Stimulated activated effector memory CD8-positive, alpha-beta T cell treated with anti-CD3 and anti-CD28 coated beads, Interleukin-12 subunit alpha, Interleukin-12 subunit beta, amount 100 ng/mL, for 72 hours (primary cell): ENCODE results near the gene FOXC1.

ENCODE experiments used
- ATAC-seq: fragments of 150-1000 bp; cut with Tn5 transposase; 2 replicates; pipeline ENCODE4 v1.10.0; 2021
- DNase-seq, 2 donors: peaks; one replicate each; pipeline ENCODE4 v3.0.0; 2021 to 2022; ENCODE audit warnings: low spot score in 2 of 2
- H3K27ac Mint-ChIP-seq: one replicate; pipeline ENCODE4 v1.8.0; 2022; ENCODE audit warnings: mild to moderate bottlenecking, mixed read lengths
- H3K36me3 Mint-ChIP-seq: one replicate; pipeline ENCODE4 v1.8.0; 2022; ENCODE audit warnings: mild to moderate bottlenecking, mixed read lengths
- H3K4me1 Mint-ChIP-seq: one replicate; pipeline ENCODE4 v1.8.0; 2022; ENCODE audit warnings: mixed read lengths
- H3K4me3 Mint-ChIP-seq: one replicate; pipeline ENCODE4 v1.8.0; 2022; ENCODE audit warnings: mild to moderate bottlenecking, mixed read lengths
- H3K9me3 Mint-ChIP-seq: one replicate; pipeline ENCODE4 v1.8.0; 2022; ENCODE audit warnings: mixed read lengths

FOXC1 gene

DNA sequence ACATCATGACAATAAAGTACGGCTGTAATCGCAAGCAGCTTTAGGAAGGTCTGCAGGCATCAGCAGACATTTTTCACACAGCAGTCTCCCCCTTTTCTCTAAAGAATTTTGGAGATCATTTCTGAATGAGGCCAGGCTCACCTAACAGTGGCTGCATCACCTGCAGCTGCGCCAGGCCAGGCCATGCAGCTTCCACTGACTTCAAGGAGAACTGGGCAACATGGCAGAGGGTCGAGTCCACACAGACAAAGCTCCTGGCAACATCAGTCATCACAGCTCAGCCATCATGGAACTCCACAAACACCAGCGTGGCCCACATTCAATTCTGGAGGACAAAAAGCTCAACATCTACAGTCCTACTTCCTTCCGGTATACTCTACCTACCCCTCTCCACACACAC lies 17.8 kb upstream of the FOXC1 start:
- ATAC-seq (no peak), DNase-seq (no peak)
- Mint-ChIP-seq H3K27ac (no peak overlapping the region), H3K36me3 (no peaks in the 10 kb centered on the region), H3K9me3 (no peaks in the 10 kb centered on the region), H3K4me3 (no peak overlapping the region), H3K4me1 (no peaks in the 10 kb centered on the region)

DNA sequence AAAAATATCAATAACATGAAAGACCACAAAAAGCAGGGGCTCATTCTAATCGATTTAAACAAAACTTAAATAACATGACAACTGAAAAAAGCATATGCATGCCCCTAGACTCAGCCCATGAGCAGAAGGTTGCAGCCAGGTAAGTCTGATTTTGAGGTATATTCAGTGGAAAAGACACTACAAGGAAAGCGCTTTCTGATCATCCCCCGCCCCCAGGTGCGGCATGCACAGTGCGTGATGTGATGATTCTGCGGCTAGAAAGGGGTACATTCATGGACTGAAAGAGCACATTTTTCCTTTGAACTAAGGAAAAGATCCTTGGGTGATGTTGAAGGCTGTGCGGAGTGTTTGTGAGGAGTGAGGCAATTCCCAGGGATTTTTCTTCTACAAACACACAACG lies 16.9 kb upstream of the FOXC1 start:
- Mint-ChIP-seq H3K9me3 (no peaks in the 10 kb centered on the region), H3K36me3 (no peaks in the 10 kb centered on the region), H3K4me1 (no peaks in the 10 kb centered on the region), H3K4me3 (no peak overlapping the region), H3K27ac (no peak overlapping the region)
- no peak for DNase-seq
- no peak for ATAC-seq

DNA sequence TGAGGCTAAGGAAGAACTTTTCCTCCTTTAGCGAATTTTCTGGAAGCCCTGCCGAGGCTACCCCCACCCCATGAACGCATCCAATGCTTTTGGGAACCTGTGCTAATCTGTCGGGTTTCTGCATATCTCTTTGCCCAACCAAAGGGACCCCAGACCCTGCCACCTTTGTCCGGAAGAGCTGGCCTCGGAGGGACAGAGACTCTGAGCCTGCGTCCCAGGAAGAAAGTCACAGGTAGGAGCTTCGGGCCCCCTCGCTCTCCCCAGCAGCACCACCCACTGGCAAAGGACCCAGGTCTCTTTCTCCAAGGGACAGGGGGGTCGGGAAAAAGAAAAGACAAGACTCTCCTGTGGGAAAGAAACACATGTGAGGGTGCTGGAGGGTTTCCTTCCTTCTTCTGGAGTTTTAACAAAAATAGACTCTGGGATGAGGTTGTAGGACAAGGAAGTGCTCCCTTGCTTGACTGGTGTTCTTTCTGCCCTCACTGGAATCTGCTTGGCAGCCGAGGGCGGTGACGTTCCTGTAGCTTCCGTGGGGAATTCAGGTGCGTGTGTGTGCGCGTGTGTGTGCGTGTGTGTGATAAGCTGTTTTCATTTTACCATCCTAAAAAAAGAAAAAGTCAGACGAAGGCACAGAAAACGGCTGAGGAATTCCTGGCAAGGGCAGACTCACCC lies 16.3 kb upstream of the FOXC1 start:
- no peak overlapping the region for H3K27ac Mint-ChIP-seq
- H3K9me3 Mint-ChIP-seq: no peaks in the 10 kb centered on the region
- ATAC-seq: no peak
- no peaks in the 10 kb centered on the region for H3K36me3 Mint-ChIP-seq
- no peak overlapping the region for H3K4me3 Mint-ChIP-seq
- no peaks in the 10 kb centered on the region for H3K4me1 Mint-ChIP-seq
- DNase-seq: no peak

- Mint-ChIP-seq H3K27ac (no peak overlapping the region), H3K4me3 (no peak overlapping the region), H3K36me3 (no peaks in the 10 kb centered on the region)
Observed at GRCh38 chr6:1593958-1594314, 15.8 kb upstream of the FOXC1 start.

GRCh38 chr6:1594445-1595200 lies 15.1 kb upstream of the FOXC1 start:
- no peak overlapping the region for H3K4me3 Mint-ChIP-seq
- H3K27ac Mint-ChIP-seq: no peak overlapping the region
- ATAC-seq (no peak), DNase-seq (no peak)
- no peaks in the 10 kb centered on the region for H3K4me1 Mint-ChIP-seq
- H3K9me3 Mint-ChIP-seq: no peaks in the 10 kb centered on the region
- H3K36me3 Mint-ChIP-seq: no peaks in the 10 kb centered on the region

More at GRCh38 chr6:1593958-1594314, 15.8 kb upstream of the FOXC1 start:
- DNase-seq (no peak), ATAC-seq (no peak)
- no peaks in the 10 kb centered on the region for H3K4me1 Mint-ChIP-seq
- H3K9me3 Mint-ChIP-seq: no peaks in the 10 kb centered on the region

- DNase-seq (no peak), ATAC-seq (peak; percentile 11)
- Mint-ChIP-seq H3K36me3 (no peaks in the 10 kb centered on the region), H3K4me1 (no peaks in the 10 kb centered on the region), H3K27ac (no peak overlapping the region), H3K4me3 (no peak overlapping the region), H3K9me3 (no peaks in the 10 kb centered on the region)
Observed at GRCh38 chr6:1595271-1596087, 14.2 kb upstream of the FOXC1 start.

DNA sequence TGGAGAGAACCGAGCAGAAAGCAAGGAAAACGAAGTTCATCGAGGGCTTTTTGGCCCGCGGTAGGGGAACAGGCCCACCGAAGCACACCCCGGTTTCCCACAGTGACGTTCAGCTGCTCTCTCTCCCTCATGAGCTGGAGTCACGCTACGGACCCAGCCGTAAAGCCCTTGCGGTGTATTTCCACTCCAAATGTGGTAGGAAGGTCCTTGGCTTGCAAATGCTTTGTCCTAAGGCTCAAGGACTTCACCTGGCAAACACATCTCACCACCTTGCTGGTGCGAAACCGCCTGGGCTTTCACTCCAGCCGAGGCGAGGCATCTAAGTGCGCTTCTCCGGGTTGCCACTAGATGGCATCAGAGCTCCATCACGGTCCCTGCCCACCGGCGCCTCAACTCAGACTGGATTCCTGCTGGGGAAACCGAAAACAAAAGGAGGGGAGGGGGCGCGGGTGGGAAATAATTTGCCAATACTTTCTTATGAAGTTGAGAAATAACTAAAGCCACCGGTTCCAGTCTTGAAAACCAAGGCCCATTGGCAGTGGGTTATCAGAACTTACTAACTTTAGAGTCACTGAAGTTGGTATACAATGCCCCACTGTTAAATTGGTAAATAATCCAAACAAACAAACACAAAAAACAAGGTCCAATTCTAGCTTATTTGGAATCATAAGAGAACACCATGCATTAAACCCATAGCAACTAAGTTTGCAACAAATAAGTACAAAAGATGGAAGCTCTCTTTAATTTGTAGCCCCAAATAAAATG lies 13.4 kb upstream of the FOXC1 start:
- Mint-ChIP-seq H3K4me1 (no peaks in the 10 kb centered on the region), H3K36me3 (no peaks in the 10 kb centered on the region), H3K4me3 (no peak overlapping the region), H3K27ac (no peak overlapping the region), H3K9me3 (no peaks in the 10 kb centered on the region)
- ATAC-seq: peak; percentile 73
- DNase-seq: peak; percentile 57 to 72

DNA sequence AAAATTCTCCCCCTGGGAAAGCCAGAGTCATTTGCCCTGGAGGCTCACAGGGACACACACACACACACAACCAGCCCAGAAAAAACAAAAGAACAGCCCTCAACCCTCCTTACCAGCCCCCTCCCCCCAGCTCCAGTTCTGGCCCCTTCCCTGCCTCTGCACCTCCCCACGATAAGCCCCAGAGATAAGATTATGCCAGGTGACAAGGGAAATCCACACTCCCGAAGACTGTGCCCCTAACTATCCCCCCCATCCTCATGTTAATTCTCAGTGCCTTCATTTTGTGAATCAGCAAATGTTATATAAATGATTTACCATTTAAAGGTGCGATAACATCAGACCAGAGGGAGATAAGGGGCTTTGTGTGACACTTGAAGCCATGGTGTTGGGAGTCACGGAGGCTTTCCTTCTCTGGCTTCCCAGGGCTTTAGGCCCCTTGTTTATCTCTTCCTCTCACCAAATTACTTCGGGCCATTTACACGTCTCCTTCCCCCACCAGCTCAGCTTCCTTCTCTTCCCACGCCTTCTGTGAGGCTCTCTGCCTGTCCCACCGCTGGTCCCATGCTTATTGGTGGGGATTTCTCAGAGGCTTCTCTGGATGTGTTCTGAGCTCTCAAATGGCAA lies 12.5 kb upstream of the FOXC1 start:
- Mint-ChIP-seq H3K9me3 (no peaks in the 10 kb centered on the region), H3K27ac (no peak overlapping the region)
- ATAC-seq: no peak

GRCh38 chr6:1597924-1598323 lies 11.8 kb upstream of the FOXC1 start:
- Mint-ChIP-seq H3K9me3 (no peaks in the 10 kb centered on the region), H3K36me3 (no peaks in the 10 kb centered on the region), H3K4me1 (no peaks in the 10 kb centered on the region), H3K27ac (no peak overlapping the region), H3K4me3 (no peak overlapping the region)
- DNase-seq: no peak
- ATAC-seq: no peak

More for the DNA sequence above, 12.5 kb upstream of the FOXC1 start:
- Mint-ChIP-seq H3K4me1 (no peaks in the 10 kb centered on the region), H3K36me3 (no peaks in the 10 kb centered on the region), H3K4me3 (no peak overlapping the region)
- DNase-seq: no peak

- DNase-seq (no peak), ATAC-seq (no peak)
- Mint-ChIP-seq H3K27ac (no peak overlapping the region), H3K4me3 (no peak overlapping the region), H3K4me1 (no peaks in the 10 kb centered on the region), H3K36me3 (no peaks in the 10 kb centered on the region), H3K9me3 (no peaks in the 10 kb centered on the region)
Observed at GRCh38 chr6:1598433-1598832, 11.3 kb upstream of the FOXC1 start.

DNA sequence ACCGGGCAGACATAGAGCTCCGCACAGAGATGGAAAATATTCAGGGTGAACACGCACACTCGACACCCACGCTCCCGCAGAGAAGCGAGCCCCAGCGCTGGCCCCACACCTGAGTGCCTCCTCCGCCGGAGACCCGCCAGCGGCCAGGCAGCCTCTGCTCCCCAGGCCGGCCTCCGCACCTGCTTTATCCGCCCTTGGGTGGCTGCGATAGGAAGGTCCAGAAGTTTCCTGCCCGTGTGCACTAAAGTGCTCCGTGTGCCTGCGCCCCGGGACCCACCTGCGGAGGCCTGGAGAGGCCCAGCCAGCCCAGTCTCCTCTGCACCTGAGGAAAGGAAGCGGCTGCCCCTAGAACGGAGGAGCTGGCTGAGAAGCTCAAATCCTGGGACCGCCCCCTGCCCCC lies 10.8 kb upstream of the FOXC1 start:
- Mint-ChIP-seq H3K4me1 (no peaks in the 10 kb centered on the region), H3K27ac (no peak overlapping the region), H3K9me3 (no peaks in the 10 kb centered on the region), H3K4me3 (no peak overlapping the region), H3K36me3 (no peaks in the 10 kb centered on the region)
- ATAC-seq (no peak), DNase-seq (no peak)

- no peak for DNase-seq
- Mint-ChIP-seq H3K36me3 (no peaks in the 10 kb centered on the region), H3K4me3 (no peak overlapping the region), H3K27ac (no peak overlapping the region), H3K4me1 (no peaks in the 10 kb centered on the region), H3K9me3 (no peaks in the 10 kb centered on the region)
- no peak for ATAC-seq
Observed at GRCh38 chr6:1599469-1599868, 10.2 kb upstream of the FOXC1 start.

- no peak overlapping the region for H3K4me3 Mint-ChIP-seq
- no peak for DNase-seq
- H3K4me1 Mint-ChIP-seq: peaks cover under 1% of the 10 kb centered on the region
- H3K27ac Mint-ChIP-seq: no peak overlapping the region
- ATAC-seq: no peak
- no peaks in the 10 kb centered on the region for H3K36me3 Mint-ChIP-seq
- H3K9me3 Mint-ChIP-seq: no peaks in the 10 kb centered on the region
Observed at GRCh38 chr6:1600063-1600763, 9.5 kb upstream of the FOXC1 start.

DNA sequence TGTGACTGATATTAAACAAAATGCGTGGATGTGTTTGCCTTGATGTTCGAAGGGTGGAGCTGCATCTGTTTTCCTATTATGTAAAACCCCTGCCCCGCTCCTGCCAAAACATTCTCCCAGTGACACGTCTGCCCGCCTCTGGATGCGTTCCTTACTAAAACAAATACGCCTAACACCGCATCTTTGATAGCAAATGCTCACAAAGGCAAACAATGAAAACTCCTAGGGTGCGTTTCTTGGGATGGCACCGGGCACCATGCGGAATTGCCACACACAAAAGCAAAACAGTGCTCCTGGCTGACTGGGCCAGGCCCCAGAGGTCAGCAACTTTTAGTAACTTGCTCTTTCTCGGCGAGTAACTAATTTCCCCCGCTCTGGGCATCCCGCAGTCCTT lies 9.0 kb upstream of the FOXC1 start:
- Mint-ChIP-seq H3K9me3 (no peaks in the 10 kb centered on the region), H3K4me1 (peaks cover 6% of the 10 kb centered on the region), H3K27ac (no peak overlapping the region), H3K36me3 (no peaks in the 10 kb centered on the region), H3K4me3 (no peak overlapping the region)
- DNase-seq (no peak), ATAC-seq (no peak)
